CD4-positive, alpha-beta T cell treated with Interleukin-17A for 1 hour (primary cell): ENCODE measurements around the gene RPS25.
A peak's percentile ranks its signal among the peaks of the same experiment; 100 is the strongest.
"Not testable (repeated sequence)": the region's sequence is repeated elsewhere in the genome, so short reads cannot be mapped to it uniquely, and the experiment has no call there.

Experiments used
- DNase-seq: peaks from one replicate; pipeline ENCODE4 v3.0.0-alpha.2; 2020

RPS25 gene

GRCh38 chr11:119038884-119039283 is 20.7 kb upstream of the RPS25 start:
- DNase-seq: no peak

GRCh38 chr11:119034813-119035212 is 16.7 kb upstream of the RPS25 start:
- no peak for DNase-seq

GRCh38 chr11:119033421-119033820 is 15.3 kb upstream of the RPS25 start:
- DNase-seq: not testable (repeated sequence)

GRCh38 chr11:119031912-119032280 is 13.8 kb upstream of the RPS25 start:
- no peak for DNase-seq

GRCh38 chr11:119030329-119031047 is 12.3 kb upstream of the RPS25 start, which contains the start of gene SLC37A4:
TSS of gene SLC37A4 (minus strand) at chr11:119030877.
- peak; percentile 99 for DNase-seq

DNA sequence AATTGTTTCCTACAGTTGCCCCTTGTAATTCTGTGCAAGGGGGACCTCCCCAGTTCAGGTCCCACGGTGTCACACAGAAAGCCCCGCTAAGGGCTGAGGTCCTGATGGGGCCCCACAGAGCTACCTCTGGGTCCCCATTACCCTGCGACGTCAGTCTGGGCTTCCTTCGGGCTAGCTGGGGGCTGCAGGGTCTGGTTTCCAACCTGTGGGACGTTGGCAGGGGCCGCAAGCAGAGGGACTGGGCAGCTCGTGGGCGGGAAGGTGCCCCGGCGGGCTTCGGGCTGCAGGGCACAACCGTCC is 11.8 kb upstream of the RPS25 start:
- DNase-seq: no peak

- no peak for DNase-seq
These were observed 11.3 kb upstream of the RPS25 start for GRCh38 chr11:119029340-119030028.

GRCh38 chr11:119029069-119029339 is 10.9 kb upstream of the RPS25 start:
- no peak for DNase-seq

- DNase-seq: no peak
These were observed 10.4 kb upstream of the RPS25 start for GRCh38 chr11:119028346-119029068.

DNA sequence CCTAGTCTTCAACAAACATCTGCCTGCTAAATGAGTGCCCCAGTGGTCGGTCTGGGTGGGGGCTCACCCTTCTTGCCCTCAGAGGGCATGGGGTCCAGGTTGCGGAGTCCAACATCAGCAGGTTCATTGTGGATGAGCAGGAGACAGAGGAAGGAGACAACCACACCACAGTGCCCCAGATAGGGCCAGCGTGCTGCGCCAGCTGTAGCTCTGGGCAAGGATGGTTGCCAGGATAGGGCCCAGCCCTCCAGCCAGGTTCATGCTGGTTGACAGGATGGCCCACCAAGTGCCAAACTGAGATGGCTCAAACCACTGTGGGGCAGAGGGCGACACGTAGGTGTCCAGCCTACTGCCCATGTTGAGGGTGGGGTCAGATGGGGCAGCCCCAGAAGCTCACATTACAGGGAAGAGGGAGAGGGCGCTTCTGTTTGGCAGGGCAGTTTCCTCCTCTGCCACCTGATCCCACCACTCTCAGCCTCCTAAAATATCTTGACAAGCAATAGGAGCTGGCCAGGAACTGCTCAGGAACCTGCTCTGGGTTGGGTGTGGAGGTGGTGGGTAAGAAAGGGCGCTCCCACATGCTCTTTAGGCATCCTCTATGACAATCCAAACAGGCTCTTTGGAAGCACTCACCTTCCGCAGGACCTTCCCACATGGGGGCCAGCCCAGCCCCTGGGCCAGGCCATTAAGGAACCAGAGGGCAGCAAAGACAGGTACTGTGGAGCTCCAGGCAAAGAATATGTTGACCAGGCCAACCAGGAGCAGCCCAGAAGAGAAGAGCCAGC is 9.6 kb upstream of the RPS25 start:
- no peak for DNase-seq

DNA sequence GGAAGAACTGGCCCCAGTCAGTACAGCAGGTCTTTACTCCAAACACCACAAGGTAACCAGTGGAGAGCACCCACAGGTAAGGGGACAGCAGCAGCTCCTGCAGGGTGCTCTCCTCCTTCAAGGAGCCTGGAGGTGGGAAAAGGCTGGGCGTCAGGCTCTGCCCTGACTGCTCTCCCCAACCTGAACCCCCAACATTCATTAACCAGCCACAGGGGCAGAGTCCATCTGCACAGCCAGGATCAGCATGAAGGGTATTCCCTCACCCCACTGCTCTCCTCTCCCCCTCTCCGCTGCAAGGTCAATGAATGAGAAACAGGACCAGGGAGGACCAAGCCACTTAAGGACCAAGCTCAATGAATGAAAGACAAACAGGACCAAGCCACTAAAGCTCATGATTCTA is 8.8 kb upstream of the RPS25 start:
- no peak for DNase-seq

DNA sequence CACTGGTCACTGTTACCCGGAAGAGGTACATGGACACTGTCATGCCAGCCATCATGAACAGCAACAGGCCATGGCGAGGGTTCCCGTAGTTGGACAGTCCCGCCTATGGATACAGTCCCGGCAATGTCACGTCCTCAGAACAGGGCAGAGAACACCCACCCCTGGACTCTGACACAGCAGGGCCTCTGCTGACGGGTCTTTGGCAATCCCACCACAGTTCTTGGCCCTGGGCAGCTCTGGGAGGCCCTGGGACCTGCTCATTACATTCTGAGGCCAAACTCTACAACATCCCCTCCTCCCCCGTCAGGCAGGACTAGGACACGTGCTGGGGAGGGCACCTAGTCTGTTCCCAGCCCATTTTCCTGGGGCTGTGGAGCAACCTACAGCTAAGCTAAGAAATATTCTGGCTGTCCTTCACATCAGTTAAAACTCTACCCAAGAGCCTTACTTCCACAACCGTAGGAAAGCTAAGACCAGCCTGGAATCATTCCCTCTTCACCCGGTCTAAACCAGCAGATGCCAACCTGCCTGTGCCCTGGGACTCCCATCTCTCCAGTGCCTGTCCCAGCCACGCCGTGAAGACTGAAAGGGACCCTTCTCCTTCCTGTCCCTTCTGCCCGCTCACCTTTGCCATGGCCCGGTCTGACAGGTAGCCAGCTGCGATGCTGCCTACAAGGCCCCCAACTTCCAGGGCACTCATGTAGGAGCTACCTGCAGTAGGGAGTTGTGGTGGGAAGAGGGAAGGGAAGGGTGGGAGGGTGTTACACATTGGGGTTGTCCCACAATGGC is 8.0 kb upstream of the RPS25 start:
- DNase-seq: no peak

GRCh38 chr11:119025541-119025940 is 7.4 kb upstream of the RPS25 start:
- DNase-seq: no peak

DNA sequence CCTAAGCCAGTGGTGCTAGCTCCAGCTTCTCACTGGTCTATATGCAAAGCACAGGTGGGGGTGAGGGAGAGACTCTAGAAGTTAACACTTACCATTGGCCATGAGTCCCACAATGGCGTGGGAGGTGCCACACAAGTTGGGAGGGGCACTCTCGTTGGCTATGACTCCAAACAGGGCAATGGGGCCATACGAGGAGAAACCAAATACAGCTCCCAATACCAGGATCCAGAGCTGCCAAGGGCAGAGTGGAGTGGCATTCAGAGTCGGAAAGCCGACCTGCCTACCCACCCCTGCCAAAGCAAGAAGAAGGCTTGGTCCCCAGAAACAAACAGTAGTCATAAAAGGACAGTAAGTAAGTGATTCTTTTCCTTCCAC is 6.9 kb upstream of the RPS25 start:
- DNase-seq: no peak

DNA sequence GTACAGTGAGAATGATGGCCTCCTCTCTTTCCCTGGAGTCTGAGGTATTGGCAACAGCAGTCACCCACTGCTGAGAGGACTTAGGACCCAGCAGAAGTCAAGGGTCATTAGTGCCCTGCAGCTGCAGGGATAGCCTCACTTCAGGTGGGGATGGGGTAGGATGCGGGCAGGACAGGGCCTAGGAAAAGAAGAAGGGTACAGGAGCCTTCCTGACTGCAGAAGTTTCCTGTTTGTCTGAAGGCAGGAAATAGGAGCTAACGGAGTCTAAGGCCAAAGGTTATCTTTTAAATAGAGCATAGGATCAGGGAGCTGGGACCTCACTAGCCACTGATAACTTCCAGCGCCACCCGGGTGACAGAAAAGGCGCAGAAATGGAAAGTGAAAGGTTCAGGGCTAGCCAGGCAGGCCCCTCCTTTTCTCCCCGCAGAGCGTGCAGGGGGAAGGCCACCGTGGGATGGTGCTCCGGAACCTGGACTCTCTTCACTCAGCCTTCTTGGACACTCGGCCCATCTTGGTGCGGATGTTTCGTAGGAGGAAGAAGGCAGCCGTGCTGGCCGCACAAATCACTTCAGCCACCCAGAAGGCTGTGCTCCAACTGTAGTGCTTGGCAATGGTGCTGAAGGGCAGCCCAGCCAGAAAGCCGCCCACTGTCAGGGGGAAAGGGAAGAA is 6.4 kb upstream of the RPS25 start:
- no peak for DNase-seq

GRCh38 chr11:119023741-119024140 is 5.6 kb upstream of the RPS25 start:
- DNase-seq: no peak

- no peak for DNase-seq
These were observed 3.5 kb upstream of the RPS25 start for GRCh38 chr11:119021631-119022030.

DNA sequence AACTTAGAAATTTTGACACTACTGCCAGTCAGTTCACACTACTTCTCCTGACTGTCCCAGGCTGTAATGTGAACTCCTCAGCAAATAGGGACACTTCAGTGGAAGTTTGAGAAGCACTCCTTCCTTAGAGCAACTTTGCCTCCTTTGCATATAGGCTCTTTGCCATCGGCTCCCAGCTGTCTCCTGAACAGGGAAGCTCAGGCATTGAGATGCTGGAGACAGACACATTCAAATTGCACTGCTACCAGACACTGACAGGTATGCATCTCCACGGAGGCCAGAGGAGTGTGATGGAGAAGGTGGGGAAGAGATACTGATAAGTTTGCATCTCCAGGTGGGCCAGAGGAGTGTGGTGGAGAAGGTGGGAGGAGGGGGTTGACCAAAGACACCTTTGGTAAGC is 1.9 kb upstream of the RPS25 start:
- no peak for DNase-seq

DNA sequence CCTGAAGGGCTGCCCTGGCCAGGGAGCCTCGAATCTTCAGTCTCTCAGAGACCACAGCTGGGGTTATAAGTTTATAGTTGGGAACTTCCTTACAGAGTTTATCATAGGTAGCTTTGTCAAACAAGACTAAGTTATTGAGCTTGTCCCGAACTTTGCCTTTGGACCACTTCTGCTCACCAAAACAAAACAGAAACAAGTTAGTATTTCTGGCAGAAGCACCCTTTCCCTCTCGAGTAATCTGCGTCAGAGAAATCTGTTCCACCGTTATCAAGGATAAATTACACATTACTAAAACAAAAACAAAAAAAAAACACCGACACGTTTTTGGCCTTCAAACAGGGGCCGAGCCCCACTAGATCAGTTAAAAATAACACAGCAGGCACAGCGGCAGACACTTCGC is 766 bp downstream of the RPS25 start:
- not testable (repeated sequence) for DNase-seq

DNA sequence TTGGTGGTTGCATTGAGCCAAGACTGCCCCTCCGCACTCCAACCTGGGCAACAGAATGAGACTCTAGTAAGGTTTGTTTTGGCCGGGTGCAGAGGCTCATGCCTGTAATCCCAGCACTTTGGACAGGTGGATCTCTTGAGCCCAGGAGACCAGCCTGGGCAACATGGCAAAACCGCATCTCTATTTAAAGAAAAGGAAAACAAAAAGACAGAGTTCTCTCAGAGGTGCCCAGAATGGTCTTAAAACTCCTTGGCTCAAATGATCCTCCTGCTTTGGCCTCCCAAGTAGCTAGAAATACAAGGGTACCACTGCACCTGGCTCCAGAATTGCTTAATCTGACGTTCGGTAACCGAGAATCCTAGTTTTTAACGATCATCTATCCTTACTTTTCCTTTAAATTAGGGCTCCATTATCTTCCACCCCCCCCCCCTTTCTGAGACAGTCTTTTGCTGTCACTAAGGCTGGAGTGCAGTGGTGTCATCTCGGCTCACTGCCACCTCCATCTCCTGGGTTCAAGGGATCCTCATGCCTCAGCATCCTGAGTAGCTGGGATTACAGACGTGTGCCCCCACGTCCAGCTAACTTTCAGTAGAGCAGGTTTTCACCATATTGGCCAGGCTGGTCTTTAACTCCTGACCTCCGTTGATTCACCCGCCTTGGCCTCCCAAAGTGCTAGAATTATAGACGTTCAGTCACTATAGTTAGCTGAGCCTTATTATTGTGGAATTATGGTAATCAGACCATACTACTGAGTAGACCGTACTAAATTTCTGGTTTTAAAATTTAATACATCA is 1.7 kb downstream of the RPS25 start:
- no peak for DNase-seq

DNA sequence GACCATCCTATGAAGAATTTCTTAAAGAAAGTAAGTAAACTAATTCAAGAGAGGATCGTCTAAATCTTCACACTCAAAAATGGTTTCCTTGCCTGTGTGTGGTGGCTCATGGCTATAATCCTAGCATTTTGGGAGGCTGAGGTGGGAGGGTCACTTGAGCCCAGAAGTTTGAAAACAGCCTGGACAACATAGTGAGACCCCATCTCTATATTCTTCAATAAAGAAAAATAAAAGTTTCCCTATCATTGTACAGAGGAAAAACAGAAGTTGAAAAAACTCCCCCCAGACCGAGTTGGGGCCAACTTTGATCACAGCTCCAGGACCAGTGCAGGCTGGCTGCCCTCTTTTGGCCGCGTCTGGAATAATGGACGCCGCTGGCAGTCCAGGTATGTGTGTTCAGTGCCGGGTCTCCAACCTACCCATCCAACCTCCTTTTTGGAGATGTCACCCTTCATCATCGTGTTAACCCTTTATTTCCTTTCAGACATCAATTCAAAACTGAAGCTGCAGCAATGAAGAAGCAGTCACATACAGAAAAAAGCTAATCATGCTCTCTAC is 3.0 kb downstream of the RPS25 start:
- no peak for DNase-seq
